ENCODE results near the gene ZNF512. TPM values are rescaled to one million over a fixed set of nuclear protein-coding genes. Genes with fewer than 3 reads are reported as not detected.

The ZNF512 gene, protein sequence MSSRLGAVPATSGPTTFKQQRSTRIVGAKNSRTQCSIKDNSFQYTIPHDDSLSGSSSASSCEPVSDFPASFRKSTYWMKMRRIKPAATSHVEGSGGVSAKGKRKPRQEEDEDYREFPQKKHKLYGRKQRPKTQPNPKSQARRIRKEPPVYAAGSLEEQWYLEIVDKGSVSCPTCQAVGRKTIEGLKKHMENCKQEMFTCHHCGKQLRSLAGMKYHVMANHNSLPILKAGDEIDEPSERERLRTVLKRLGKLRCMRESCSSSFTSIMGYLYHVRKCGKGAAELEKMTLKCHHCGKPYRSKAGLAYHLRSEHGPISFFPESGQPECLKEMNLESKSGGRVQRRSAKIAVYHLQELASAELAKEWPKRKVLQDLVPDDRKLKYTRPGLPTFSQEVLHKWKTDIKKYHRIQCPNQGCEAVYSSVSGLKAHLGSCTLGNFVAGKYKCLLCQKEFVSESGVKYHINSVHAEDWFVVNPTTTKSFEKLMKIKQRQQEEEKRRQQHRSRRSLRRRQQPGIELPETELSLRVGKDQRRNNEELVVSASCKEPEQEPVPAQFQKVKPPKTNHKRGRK
- 65.2 and 72.3 TPM in 2 replicates for total RNA-seq
- 50.8 TPM for total RNA-seq (2013)
- polyA plus RNA-seq, result 26.4 and 33.3 TPM in 2 replicates
- polyA minus RNA-seq, result 21.9 and 24.3 TPM in 2 replicates

- Mint-ChIP-seq H3K27me3 (peaks cover 1% of the 10 kb centered on the region), H3K4me1 (peaks cover 40% of the 10 kb centered on the region), H3K27ac (peak within 1 kb of the TSS; percentile 96), H3K9me3 (ENCODE audit: insufficient read depth) (peaks cover 9% of the 10 kb centered on the region), H3K4me3 (peak within 1 kb of the TSS; percentile 96)
- peak within 1 kb of the TSS; percentile 70 to 72 for H3K27ac ChIP-seq (ENCODE audit: low read length in 2 of 2)
- ATAC-seq (ENCODE audit: low read depth) (peak; percentile 94), DNase-seq (peak; percentile 93)
- H3K4me2 ChIP-seq (replicated peaks; ENCODE audit: low read depth, low read length, poor library complexity, severe bottlenecking), result peak within 1 kb of the TSS; percentile 81
- H3K9me3 ChIP-seq (ENCODE audit: control extremely low read depth in 1 of 3, control insufficient read depth in 2 of 3, insufficient read depth in 1 of 3, low read length in 2 of 3), result peaks cover 0 to 17% (median 0%) of the 10 kb centered on the region in 3 donors
- peak within 1 kb of the TSS; percentile 85 for H2AFZ ChIP-seq (ENCODE audit: insufficient read depth, low read depth, low read length, poor library complexity, severe bottlenecking)
- TF ChIP-seq, protein P1, sequence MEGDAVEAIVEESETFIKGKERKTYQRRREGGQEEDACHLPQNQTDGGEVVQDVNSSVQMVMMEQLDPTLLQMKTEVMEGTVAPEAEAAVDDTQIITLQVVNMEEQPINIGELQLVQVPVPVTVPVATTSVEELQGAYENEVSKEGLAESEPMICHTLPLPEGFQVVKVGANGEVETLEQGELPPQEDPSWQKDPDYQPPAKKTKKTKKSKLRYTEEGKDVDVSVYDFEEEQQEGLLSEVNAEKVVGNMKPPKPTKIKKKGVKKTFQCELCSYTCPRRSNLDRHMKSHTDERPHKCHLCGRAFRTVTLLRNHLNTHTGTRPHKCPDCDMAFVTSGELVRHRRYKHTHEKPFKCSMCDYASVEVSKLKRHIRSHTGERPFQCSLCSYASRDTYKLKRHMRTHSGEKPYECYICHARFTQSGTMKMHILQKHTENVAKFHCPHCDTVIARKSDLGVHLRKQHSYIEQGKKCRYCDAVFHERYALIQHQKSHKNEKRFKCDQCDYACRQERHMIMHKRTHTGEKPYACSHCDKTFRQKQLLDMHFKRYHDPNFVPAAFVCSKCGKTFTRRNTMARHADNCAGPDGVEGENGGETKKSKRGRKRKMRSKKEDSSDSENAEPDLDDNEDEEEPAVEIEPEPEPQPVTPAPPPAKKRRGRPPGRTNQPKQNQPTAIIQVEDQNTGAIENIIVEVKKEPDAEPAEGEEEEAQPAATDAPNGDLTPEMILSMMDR (IDR thresholded peaks at IDR 0.05), result no peak
- TF ChIP-seq EZH2 (IDR thresholded peaks at IDR 0.05; ENCODE audit: borderline replicate concordance, insufficient read depth, low read depth, low read length, poor library complexity, severe bottlenecking), result no peak
- peaks cover 17 to 29% of the 10 kb centered on the region in 2 donors for H3K4me1 ChIP-seq (ENCODE audit: control insufficient read depth in 2 of 2, insufficient read depth in 2 of 2, low read length in 2 of 2)
- no peaks in the 10 kb centered on the region for H3K27me3 ChIP-seq (replicated peaks in 1 of 4; ENCODE audit: control extremely low read depth in 1 of 4, control insufficient read depth in 3 of 4, insufficient read depth in 4 of 4, low read length in 3 of 4)
- ChIA-PET CTCF (no interaction called here), POLR2A (interaction anchor here (1.1 to 1.3 kb wide), 2 partner anchors 46 to 93 kb away, joined by 3 to 4 read pairs; partner anchors contain the start of genes CCDC121, GPN1 and IFT172)
- peaks cover 0 to 1% of the 10 kb centered on the region in 2 experiments for H3K36me3 ChIP-seq (replicated peaks in 1 of 2; ENCODE audit: control extremely low read depth in 1 of 2, control insufficient read depth in 1 of 2, extremely low read depth in 1 of 2, insufficient read depth in 2 of 2, low read length in 1 of 2)
- peak within 1 kb of the TSS; percentile 66 to 98 (median 80) for H3K4me3 ChIP-seq (ENCODE audit: control extremely low read depth in 1 of 5, extremely low read depth in 1 of 5, insufficient read depth in 1 of 5, low read depth in 2 of 5, low read length in 4 of 5)
- under 1% methylated on average over 37 of the region's 38 CpGs for WGBS (ENCODE audit: insufficient coverage)
- peak within 1 kb of the TSS; percentile 81 for H3K9ac ChIP-seq (ENCODE audit: low read length)
- intact Hi-C loops (cut with micrococcal nuclease), result loop anchor here (1.0 to 10.0 kb wide), 7 partner anchors 45 to 260 kb away; partner anchors contain the start of genes EIF2B4, IFT172, KRTCAP3 and MPV17
- H4K20me1 ChIP-seq (ENCODE audit: control insufficient read depth, insufficient read depth, low read length, poor library complexity, severe bottlenecking), result peaks cover 18% of the 10 kb centered on the region
- peaks cover 46% of the 10 kb centered on the region for H3K79me2 ChIP-seq (ENCODE audit: control insufficient read depth, insufficient read depth, low read length)
Observed at GRCh38 chr2:27582695-27583389, at the start of gene ZNF512. ZNF512 (plus strand) TSS chr2:27583042; CDS start chr2:27583113, 71 bp downstream.

All from B cell (primary cell).